GM23248 (cell line): ENCODE data around the gene SYNE1. TPM values are rescaled to one million over a fixed set of nuclear protein-coding genes. Genes with fewer than 3 reads are reported as not detected.
A peak's percentile ranks its signal among the peaks of the same experiment; 100 is the strongest.

Experiments
- DNase-seq: peaks from one replicate; pipeline ENCODE4 v3.0.0-alpha.2; 2015
- H2AFZ ChIP-seq: fragments of 200-600 bp; sonication (generic); 2 replicates; pipeline ENCODE4 v1.6.1; 2016; ENCODE audit warnings: antibody characterized with exemption
- H3F3A ChIP-seq: fragments of 200-600 bp; sonication (generic); 2 replicates; pipeline ENCODE4 v1.6.1; 2016; ENCODE audit warnings: mild to moderate bottlenecking, antibody characterized with exemption, mixed run types; ENCODE audit not compliant: insufficient read depth
- H3K27ac ChIP-seq: fragments of 200-600 bp; sonication (generic); 2 replicates; pipeline ENCODE4 v1.5.1; 2016; ENCODE audit warnings: mild to moderate bottlenecking
- H3K27me3 ChIP-seq: fragments of 200-600 bp; sonication (generic); replicated peaks from 2 replicates; pipeline ENCODE4 v1.6.1; 2016; ENCODE audit warnings: mild to moderate bottlenecking; ENCODE audit not compliant: insufficient read depth
- H3K36me3 ChIP-seq: fragments of 200-600 bp; sonication (generic); 2 replicates; pipeline ENCODE4 v1.6.1; 2016; ENCODE audit warnings: low read depth, mild to moderate bottlenecking
- H3K4me1 ChIP-seq: fragments of 200-600 bp; sonication (generic); 2 replicates; pipeline ENCODE4 v1.6.1; 2016; ENCODE audit warnings: mild to moderate bottlenecking; ENCODE audit not compliant: insufficient read depth
- H3K4me2 ChIP-seq: fragments of 200-600 bp; sonication (generic); one replicate; pipeline ENCODE4 v1.6.1; 2016; ENCODE audit warnings: mild to moderate bottlenecking; ENCODE audit not compliant: unreplicated experiment
- H3K4me3 ChIP-seq: fragments of 200-600 bp; sonication (generic); 2 replicates; pipeline ENCODE4 v1.5.1; 2016; ENCODE audit warnings: mild to moderate bottlenecking
- H3K79me2 ChIP-seq: fragments of 200-600 bp; sonication (generic); 2 replicates; pipeline ENCODE4 v1.6.1; 2016; ENCODE audit warnings: mild to moderate bottlenecking; ENCODE audit not compliant: insufficient read depth
- H3K9ac ChIP-seq: fragments of 200-600 bp; sonication (generic); 2 replicates; pipeline ENCODE4 v1.6.1; 2016; ENCODE audit warnings: mild to moderate bottlenecking
- H3K9me2 ChIP-seq: fragments of 200-600 bp; sonication (generic); 2 replicates; pipeline ENCODE4 v1.6.1; 2016; ENCODE audit warnings: mixed run types, mild to moderate bottlenecking, moderate library complexity; ENCODE audit not compliant: insufficient read depth
- H3K9me3 ChIP-seq: fragments of 200-600 bp; sonication (generic); one replicate; pipeline ENCODE4 v1.6.1; 2017; ENCODE audit warnings: low read depth
- H4K20me1 ChIP-seq: fragments of 200-600 bp; sonication (generic); 2 replicates; pipeline ENCODE4 v1.6.0; 2016; ENCODE audit not compliant: insufficient read depth
- EZH2 ChIP-seq: fragments of 200-600 bp; sonication (generic); IDR thresholded peaks from 2 replicates; pipeline ENCODE4 v1.6.1; 2018; ENCODE audit warnings: antibody characterized with exemption, mild to moderate bottlenecking; ENCODE audit not compliant: insufficient read depth, poor library complexity, severe bottlenecking
- EZH2phosphoT487 ChIP-seq: fragments of 200-600 bp; sonication (generic); IDR thresholded peaks from 2 replicates; pipeline ENCODE4 v1.6.1; 2018; ENCODE audit warnings: antibody characterized with exemption, moderate library complexity, mild to moderate bottlenecking, low read depth; ENCODE audit not compliant: insufficient read depth
- WGBS, 2 experiments: methylation state at CpG; one replicate each; pipeline ENCODE4 v1.1.6; 2015 to 2017; ENCODE audit warnings: low lambda C conversion rate in 2 of 2, low coverage in 1 of 2; ENCODE audit errors: missing lambda C conversion rate in 2 of 2; 5-methylcytosine and 5-hydroxymethylcytosine counted together
- in situ Hi-C: fragments of 300-500 bp; cut with MboI; formaldehyde crosslinking; loops from 2 replicates; pipeline ENCODE4 v1.15.0; 2020
- polyA plus RNA-seq: library from polyadenylated mRNA; unstranded; fragments of >200 nt; fragmentation: Nextera tagmentation; extraction: Ambion mirVana; gene quantifications from 2 replicates; pipeline ENCODE4 v1.2.1, GENCODE V29; 2016
- total RNA-seq: library from RNA; depleted of rRNA; stranded (reverse); fragments of >200 nt; shearing (Covaris generic); gene quantifications from 2 replicates; pipeline ENCODE4 v1.2.3, GENCODE V29; 2014

Gene SYNE1
- total and polyA plus RNA-seq, 2 experiments from 2014 or later, result 29.2 to 95.4 TPM

DNA sequence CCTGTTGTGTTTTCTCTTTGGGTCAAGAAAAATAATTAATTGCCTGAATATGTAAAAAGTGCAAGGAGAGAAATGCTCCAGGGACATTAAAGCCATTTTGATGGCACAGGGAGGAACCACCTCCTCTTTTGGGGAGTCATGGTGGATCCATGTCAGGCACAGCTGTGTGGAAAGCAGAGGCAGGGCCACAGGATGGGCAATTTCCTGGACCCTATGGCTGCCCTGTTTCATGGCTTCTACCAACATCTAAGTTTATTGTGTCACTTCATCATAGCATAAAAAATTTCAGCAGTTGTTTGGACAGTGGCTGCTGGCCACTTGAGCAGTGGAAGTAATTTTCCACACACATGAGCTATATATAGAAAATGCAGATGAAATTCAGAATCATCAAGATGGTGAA, 238.2 kb downstream of the SYNE1 start:
- peak overlapping the region; percentile 29; the same call in 1 of the 2 replicates for H3K27ac ChIP-seq
- H3K4me3 ChIP-seq, result no peak overlapping the region
- H3K9me3 ChIP-seq, result no peaks in the 10 kb centered on the region
- in situ Hi-C loops, result no loop called here
- H3K36me3 ChIP-seq, result no peaks in the 10 kb centered on the region; the same call in 1 of the 2 replicates
- H4K20me1 ChIP-seq, result no peaks in the 10 kb centered on the region
- TF ChIP-seq EZH2, result no peak
- no peak for TF ChIP-seq EZH2phosphoT487
- H3K4me1 ChIP-seq, result peaks cover 25% of the 10 kb centered on the region
- no peak for DNase-seq
- peaks cover 10% of the 10 kb centered on the region; the same call in 1 of the 2 replicates for H3F3A ChIP-seq
- no peak overlapping the region for H3K9ac ChIP-seq
- H3K79me2 ChIP-seq, result no peaks in the 10 kb centered on the region
- H3K9me2 ChIP-seq, result no peaks in the 10 kb centered on the region
- no peak overlapping the region for H3K4me2 ChIP-seq
- no peaks in the 10 kb centered on the region for H3K27me3 ChIP-seq
- peak overlapping the region; percentile 28; the same call in 1 of the 2 replicates for H2AFZ ChIP-seq

DNA sequence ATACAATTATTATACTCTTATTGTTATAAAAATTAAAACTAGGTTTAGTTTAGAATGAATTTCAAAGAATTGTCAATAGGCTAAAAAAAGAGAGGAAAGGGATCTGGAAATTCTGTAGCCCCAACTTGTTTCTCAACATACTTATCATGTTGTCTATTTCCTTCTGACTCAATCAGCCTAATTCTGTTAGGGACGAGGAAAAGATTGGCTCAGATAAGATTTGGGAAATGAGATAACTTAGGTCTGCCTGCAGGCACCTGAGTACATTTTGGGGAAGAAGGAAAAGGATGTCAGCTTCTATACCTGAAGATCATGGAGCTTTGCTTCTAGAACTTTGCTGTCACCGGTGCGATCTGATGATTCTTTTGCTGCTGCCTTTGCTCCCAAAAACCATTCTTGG, 238.8 kb downstream of the SYNE1 start:
- in situ Hi-C loops, result no loop called here

GRCh38 chr6:152394303-152394702, 242.9 kb downstream of the SYNE1 start:
- Histone ChIP-seq H3K9ac (no peak overlapping the region), H3K79me2 (no peaks in the 10 kb centered on the region)
- 5 to 13% methylated on average over 1 of the region's 1 CpG for WGBS, 2 experiments

More for the DNA sequence above, 238.8 kb downstream of the SYNE1 start:
- Histone ChIP-seq H3K27me3 (no peaks in the 10 kb centered on the region), H3K9ac (no peak overlapping the region), H3K4me2 (no peak overlapping the region), H3K4me1 (peaks cover 25% of the 10 kb centered on the region), H4K20me1 (no peaks in the 10 kb centered on the region), H3K9me2 (no peaks in the 10 kb centered on the region), H3K79me2 (no peaks in the 10 kb centered on the region), H3K27ac (no peak overlapping the region), H3F3A (peaks cover 10% of the 10 kb centered on the region; the same call in 1 of the 2 replicates), H3K36me3 (no peaks in the 10 kb centered on the region; the same call in 1 of the 2 replicates), H3K9me3 (no peaks in the 10 kb centered on the region), H3K4me3 (no peak overlapping the region), H2AFZ (no peak overlapping the region)
- WGBS, 2 experiments, result 49 to 50% methylated on average over 3 of the region's 3 CpGs
- TF ChIP-seq EZH2 (no peak), EZH2phosphoT487 (no peak)
- DNase-seq, result no peak

DNA sequence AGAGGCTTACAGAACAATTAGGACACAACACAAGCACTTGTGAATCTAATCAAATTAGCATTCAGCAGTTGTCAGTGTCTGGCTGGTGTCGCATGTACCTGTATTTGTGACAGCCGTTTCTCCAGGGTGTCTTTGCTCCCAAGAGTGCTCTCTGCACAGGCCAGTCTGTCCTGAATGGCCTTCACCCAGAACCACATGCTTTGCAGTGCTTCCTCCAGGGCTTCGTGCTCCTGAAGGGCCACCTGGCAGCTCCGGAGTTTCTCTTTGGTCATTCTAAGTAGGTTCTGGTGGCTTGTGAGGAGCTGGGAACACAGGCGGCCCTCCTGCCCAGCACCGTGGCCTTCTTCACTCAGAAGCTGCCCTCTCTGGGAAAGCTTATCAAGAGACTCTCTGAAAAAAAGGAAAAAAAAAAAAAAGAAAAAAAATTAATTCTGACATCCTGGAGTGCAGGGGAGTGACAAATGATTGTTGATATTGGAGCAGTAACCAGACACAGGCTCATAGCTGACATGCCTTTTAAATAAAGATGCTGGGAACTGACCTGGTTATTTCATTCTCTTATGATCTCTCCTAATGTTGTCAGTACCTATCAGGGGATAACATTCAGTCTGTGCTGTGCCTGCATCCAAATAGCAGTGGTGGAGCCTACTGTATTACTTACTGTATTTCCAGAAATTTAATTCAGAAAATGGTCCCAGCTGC, 245.8 kb downstream of the SYNE1 start:
- DNase-seq, result no peak
- Histone ChIP-seq H3F3A (peaks cover 20% of the 10 kb centered on the region; the same call in 1 of the 2 replicates), H3K4me1 (peaks cover 11% of the 10 kb centered on the region), H3K4me2 (no peak overlapping the region), H3K36me3 (no peaks in the 10 kb centered on the region), H4K20me1 (no peaks in the 10 kb centered on the region), H3K27ac (no peak overlapping the region), H3K9ac (no peak overlapping the region), H2AFZ (no peak overlapping the region), H3K79me2 (no peaks in the 10 kb centered on the region), H3K27me3 (no peaks in the 10 kb centered on the region), H3K9me2 (no peaks in the 10 kb centered on the region), H3K9me3 (no peaks in the 10 kb centered on the region), H3K4me3 (no peak overlapping the region)
- TF ChIP-seq EZH2 (no peak), EZH2phosphoT487 (no peak)
- WGBS, 2 experiments, result 78 to 93% methylated on average over 6 of the region's 6 CpGs
- in situ Hi-C loops, result no loop called here

More at GRCh38 chr6:152394303-152394702, 242.9 kb downstream of the SYNE1 start:
- Histone ChIP-seq H3K27me3 (no peaks in the 10 kb centered on the region), H3K27ac (no peak overlapping the region), H3K4me3 (no peak overlapping the region), H3K36me3 (no peaks in the 10 kb centered on the region), H3F3A (peaks cover 4% of the 10 kb centered on the region; the same call in 1 of the 2 replicates), H2AFZ (no peak overlapping the region), H3K9me3 (no peaks in the 10 kb centered on the region), H4K20me1 (no peaks in the 10 kb centered on the region), H3K4me2 (no peak overlapping the region), H3K9me2 (no peaks in the 10 kb centered on the region), H3K4me1 (no peaks in the 10 kb centered on the region)
- TF ChIP-seq EZH2, result no peak
- TF ChIP-seq EZH2phosphoT487, result no peak
- DNase-seq, result no peak
- in situ Hi-C loops, result no loop called here
